Liver (tissue), 9 donors: ENCODE results near the gene WASF1. TPM values are rescaled to one million over a fixed set of nuclear protein-coding genes. Genes with fewer than 3 reads are reported as not detected.
"Not testable (repeated sequence)": the region's sequence is repeated elsewhere in the genome, so short reads cannot be mapped to it uniquely, and the experiment has no call there.

ENCODE experiments used
- DNase-seq: peaks from one replicate; pipeline ENCODE4 v3.0.0-alpha.2; 2017; ENCODE audit warnings: low spot score
- H3K27ac ChIP-seq, 2 donors: one replicate each; pipeline ENCODE4 v1.7.0; 2013; ENCODE audit warnings: inconsistent platforms in 2 of 2, low read length in 2 of 2, control low read depth in 1 of 2, low read depth in 1 of 2, mild to moderate bottlenecking in 1 of 2
- H3K27me3 ChIP-seq, 4 donors: one replicate each; pipeline versions ENCODE4 v1.6.1 to v1.7.0; 2013; ENCODE audit warnings: low read length in 3 of 4, inconsistent platforms in 1 of 4, mild to moderate bottlenecking in 1 of 4, moderate library complexity in 1 of 4; ENCODE audit not compliant: control insufficient read depth in 4 of 4, insufficient read depth in 4 of 4
- H3K36me3 ChIP-seq, 4 donors: one replicate each; pipeline versions ENCODE4 v1.6.1 to v1.7.0; 2013; ENCODE audit warnings: low read length in 3 of 4, mild to moderate bottlenecking in 3 of 4, low read depth in 1 of 4, moderate library complexity in 1 of 4; ENCODE audit not compliant: control insufficient read depth in 4 of 4, insufficient read depth in 3 of 4
- H3K4me1 ChIP-seq, 4 donors: one replicate each; pipeline versions ENCODE4 v1.6.1 to v1.7.0; 2013; ENCODE audit warnings: low read length in 3 of 4, mild to moderate bottlenecking in 3 of 4, moderate library complexity in 1 of 4; ENCODE audit not compliant: control insufficient read depth in 4 of 4, insufficient read depth in 4 of 4
- H3K4me3 ChIP-seq, 3 donors: one replicate each; pipeline versions ENCODE4 v1.6.1 to v1.7.0; 2013; ENCODE audit warnings: low read length in 3 of 3, control low read depth in 1 of 3, low read depth in 1 of 3, mild to moderate bottlenecking in 1 of 3
- H3K9ac ChIP-seq, 2 donors: one replicate each; pipeline ENCODE4 v1.7.0; 2013; ENCODE audit warnings: low read length in 2 of 2, mild to moderate bottlenecking in 2 of 2, moderate library complexity in 2 of 2, control low read depth in 1 of 2, low read depth in 1 of 2
- H3K9me3 ChIP-seq, 4 donors: one replicate each; pipeline versions ENCODE4 v1.6.1 to v1.7.0; 2013; ENCODE audit warnings: low read length in 3 of 4; ENCODE audit not compliant: control insufficient read depth in 4 of 4
- EGR1 ChIP-seq, 2 donors: IDR thresholded peaks; 2 replicates each; pipeline ENCODE4 v1.6.1; 2016 to 2018; ENCODE audit warnings: antibody characterized with exemption in 2 of 2, low read depth in 2 of 2
- FOXA2 ChIP-seq: IDR thresholded peaks from 2 replicates; pipeline ENCODE4 v1.6.1; 2016; ENCODE audit warnings: antibody characterized with exemption
- GABPA ChIP-seq, 2 donors: IDR thresholded peaks in 1 of 2; conservative IDR thresholded peaks in 1 of 2; 2 replicates each; pipeline ENCODE4 v1.6.1; 2016; ENCODE audit warnings: antibody characterized with exemption in 2 of 2, mild to moderate bottlenecking in 1 of 2, moderate library complexity in 1 of 2
- HNF4A ChIP-seq, 2 donors: conservative IDR thresholded peaks; 2 replicates each; pipeline ENCODE4 v1.6.1; 2016; ENCODE audit warnings: antibody characterized with exemption in 2 of 2, mild to moderate bottlenecking in 2 of 2
- HNF4G ChIP-seq: IDR thresholded peaks from 2 replicates; pipeline ENCODE4 v1.6.1; 2016; ENCODE audit warnings: antibody characterized with exemption
- JUND ChIP-seq, 2 donors: IDR thresholded peaks; 2 replicates each; pipeline ENCODE4 v1.6.1; 2016; ENCODE audit warnings: antibody characterized with exemption in 2 of 2
- RAD21 ChIP-seq, 2 donors: IDR thresholded peaks; 2 replicates each; pipeline ENCODE4 v1.6.1; 2016; ENCODE audit warnings: antibody characterized with exemption in 2 of 2, mild to moderate bottlenecking in 2 of 2
- SP1 ChIP-seq: IDR thresholded peaks from 2 replicates; pipeline ENCODE4 v1.6.1; 2018; ENCODE audit warnings: antibody characterized with exemption, mild to moderate bottlenecking
- TAF1 ChIP-seq: conservative IDR thresholded peaks from 2 replicates; pipeline ENCODE4 v1.6.1; 2016; ENCODE audit warnings: antibody characterized with exemption, mild to moderate bottlenecking
- YY1 ChIP-seq: IDR thresholded peaks from 2 replicates; pipeline ENCODE4 v1.6.1; 2016; ENCODE audit warnings: antibody characterized with exemption, mild to moderate bottlenecking
- WGBS: extraction: QIAGEN DNeasy Blood & Tissue Kit; methylation state at CpG from one replicate; pipeline ENCODE4 v1.1.7; 2013; 5-methylcytosine and 5-hydroxymethylcytosine counted together
- polyA plus RNA-seq, 2 donors: library from polyadenylated mRNA; stranded (reverse) in 1 of 2; unstranded in 1 of 2; fragments of 200-250 nt in 1 of 2; fragments of >200 nt in 1 of 2; fragmentation: Nextera tagmentation in 1 of 2; extraction: Ambion mirVana in 1 of 2; gene quantifications; one replicate each; pipeline versions ENCODE4 v1.2.1 to v1.2.3, GENCODE V29; 2013 to 2015
- total RNA-seq, 2 donors: library from RNA; depleted of rRNA; stranded (reverse); fragments of >200 nt; gene quantifications; one replicate each; pipeline ENCODE4 v1.2.3, GENCODE V29; 2014
- TF ChIP-seq, protein P1 (sequence below): IDR thresholded peaks from 2 replicates; pipeline ENCODE4 v1.6.1; 2016; ENCODE audit warnings: antibody characterized with exemption
- TF ChIP-seq, protein P2 (sequence below): IDR thresholded peaks from 2 replicates; pipeline ENCODE4 v1.6.1; 2016; ENCODE audit warnings: antibody characterized with exemption
- TF ChIP-seq, protein P3 (sequence below): IDR thresholded peaks from 2 replicates; pipeline ENCODE4 v1.6.1; 2016; ENCODE audit warnings: antibody characterized with exemption, mild to moderate bottlenecking
- TF ChIP-seq, protein P4 (sequence below): IDR thresholded peaks from 2 replicates; pipeline ENCODE4 v1.6.1; 2016; ENCODE audit warnings: antibody characterized with exemption
- donor health status: healthy.
- donor health status: healthy.
- donor health status: healthy.
- donor health status: healthy.
- donor health status: healthy.

The WASF1 gene
- total and polyA plus RNA-seq, 4 donors: 3.2 to 5.5 (median 3.4) TPM

DNA sequence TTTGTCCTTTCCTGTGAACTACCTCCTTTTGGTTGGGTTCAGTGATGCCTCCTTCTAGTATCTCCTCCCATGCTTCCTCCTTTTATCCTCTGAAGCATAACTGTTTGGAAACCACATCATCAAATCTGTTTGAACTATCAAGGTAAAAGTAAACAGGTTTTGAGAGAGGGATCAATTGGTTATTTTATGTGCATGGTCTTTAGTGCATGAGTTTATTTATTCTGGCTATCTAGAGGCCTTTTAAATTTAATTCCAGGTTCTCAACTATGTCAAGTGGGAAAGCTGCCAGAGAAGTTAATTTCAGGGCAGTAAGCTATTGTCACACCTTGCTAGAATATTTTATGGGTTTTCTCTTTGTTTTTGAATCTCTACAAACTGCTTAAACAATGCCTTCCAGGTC, 54.1 kb downstream of the WASF1 start:
- H3K9ac ChIP-seq: no peak overlapping the region
- no peaks in the 10 kb centered on the region for H3K27me3 ChIP-seq
- no peak overlapping the region for H3K4me3 ChIP-seq
- no peak for DNase-seq
- H3K27ac ChIP-seq: no peak overlapping the region
- peaks cover 0 to 3% (median under 1%) of the 10 kb centered on the region in 4 donors for H3K36me3 ChIP-seq
- peaks cover 0 to 1% (median 0%) of the 10 kb centered on the region in 4 donors for H3K9me3 ChIP-seq
- TF ChIP-seq, protein P1, sequence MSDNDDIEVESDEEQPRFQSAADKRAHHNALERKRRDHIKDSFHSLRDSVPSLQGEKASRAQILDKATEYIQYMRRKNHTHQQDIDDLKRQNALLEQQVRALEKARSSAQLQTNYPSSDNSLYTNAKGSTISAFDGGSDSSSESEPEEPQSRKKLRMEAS: no peak
- TF ChIP-seq GABPA (IDR thresholded peaks at IDR 0.05 in 1 of 2, conservative IDR thresholded peaks at IDR 0.05 in 1 of 2) (no peak), FOXA2 (no peak), EGR1 (IDR thresholded peaks at IDR 0.05; ENCODE audit: low read depth in 2 of 2) (no peak)
- H3K4me1 ChIP-seq: peaks cover 0 to 2% (median 0%) of the 10 kb centered on the region in 4 donors

DNA sequence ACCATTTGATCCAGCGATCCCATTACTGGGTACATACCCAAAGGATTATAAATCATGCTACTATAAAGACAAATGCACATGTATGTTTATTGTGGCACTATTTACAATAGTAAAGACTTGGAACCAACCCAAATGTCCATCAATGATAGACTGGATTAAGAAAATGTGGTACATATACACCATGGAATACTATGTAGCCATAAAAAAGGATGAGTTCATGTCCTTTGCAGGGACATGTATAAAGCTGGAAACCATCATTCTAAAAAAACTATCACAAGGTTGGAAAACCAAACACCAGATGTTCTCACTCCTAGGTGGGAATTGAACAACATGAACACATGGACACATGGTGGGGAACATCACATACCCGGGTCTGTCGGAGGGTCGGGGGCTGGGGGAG, 57.8 kb downstream of the WASF1 start:
- not testable (repeated sequence) for DNase-seq, H3K27me3 ChIP-seq, H3K4me3 ChIP-seq, H3K4me1 ChIP-seq, H3K9me3 ChIP-seq, H3K36me3 ChIP-seq, H3K9ac ChIP-seq, H3K27ac ChIP-seq
- 96% methylated on average over 4 of the region's 4 CpGs for WGBS

DNA sequence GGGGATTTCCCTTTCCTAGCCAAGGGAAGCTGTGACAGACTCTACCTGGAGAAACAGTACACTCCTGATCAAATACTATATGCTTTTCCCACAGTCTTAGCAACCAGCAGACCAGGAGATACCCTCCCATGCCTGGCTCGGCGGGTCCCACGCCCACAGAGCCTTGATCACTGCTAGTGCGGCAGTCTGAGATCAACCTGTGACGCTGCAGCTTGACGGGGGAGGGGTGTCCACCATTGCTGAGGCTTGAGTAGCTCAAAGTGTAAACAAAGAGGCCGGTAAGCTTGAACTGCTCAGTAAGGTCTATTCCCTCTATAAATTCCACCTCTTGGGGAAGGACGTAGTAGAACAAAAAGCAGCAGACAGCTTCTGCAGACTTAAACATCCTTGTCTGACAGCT, 63.2 kb downstream of the WASF1 start:
- no peaks in the 10 kb centered on the region for H3K9me3 ChIP-seq
- H3K4me1 ChIP-seq: no peaks in the 10 kb centered on the region
- no peak overlapping the region for H3K9ac ChIP-seq
- no peaks in the 10 kb centered on the region for H3K36me3 ChIP-seq
- H3K27me3 ChIP-seq: no peaks in the 10 kb centered on the region
- 95% methylated on average over 8 of the region's 8 CpGs for WGBS
- no peak overlapping the region for H3K4me3 ChIP-seq
- no peak for DNase-seq
- no peak for TF ChIP-seq HNF4G
- no peak for TF ChIP-seq EGR1 (IDR thresholded peaks at IDR 0.05; ENCODE audit: low read depth in 2 of 2)
- no peak for TF ChIP-seq RAD21 (IDR thresholded peaks at IDR 0.05)
- TF ChIP-seq, protein P2, sequence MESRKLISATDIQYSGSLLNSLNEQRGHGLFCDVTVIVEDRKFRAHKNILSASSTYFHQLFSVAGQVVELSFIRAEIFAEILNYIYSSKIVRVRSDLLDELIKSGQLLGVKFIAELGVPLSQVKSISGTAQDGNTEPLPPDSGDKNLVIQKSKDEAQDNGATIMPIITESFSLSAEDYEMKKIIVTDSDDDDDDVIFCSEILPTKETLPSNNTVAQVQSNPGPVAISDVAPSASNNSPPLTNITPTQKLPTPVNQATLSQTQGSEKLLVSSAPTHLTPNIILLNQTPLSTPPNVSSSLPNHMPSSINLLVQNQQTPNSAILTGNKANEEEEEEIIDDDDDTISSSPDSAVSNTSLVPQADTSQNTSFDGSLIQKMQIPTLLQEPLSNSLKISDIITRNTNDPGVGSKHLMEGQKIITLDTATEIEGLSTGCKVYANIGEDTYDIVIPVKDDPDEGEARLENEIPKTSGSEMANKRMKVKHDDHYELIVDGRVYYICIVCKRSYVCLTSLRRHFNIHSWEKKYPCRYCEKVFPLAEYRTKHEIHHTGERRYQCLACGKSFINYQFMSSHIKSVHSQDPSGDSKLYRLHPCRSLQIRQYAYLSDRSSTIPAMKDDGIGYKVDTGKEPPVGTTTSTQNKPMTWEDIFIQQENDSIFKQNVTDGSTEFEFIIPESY: no peak
- no peak for TF ChIP-seq JUND (IDR thresholded peaks at IDR 0.05)
- TF ChIP-seq FOXA2: no peak
- TF ChIP-seq, protein P3, sequence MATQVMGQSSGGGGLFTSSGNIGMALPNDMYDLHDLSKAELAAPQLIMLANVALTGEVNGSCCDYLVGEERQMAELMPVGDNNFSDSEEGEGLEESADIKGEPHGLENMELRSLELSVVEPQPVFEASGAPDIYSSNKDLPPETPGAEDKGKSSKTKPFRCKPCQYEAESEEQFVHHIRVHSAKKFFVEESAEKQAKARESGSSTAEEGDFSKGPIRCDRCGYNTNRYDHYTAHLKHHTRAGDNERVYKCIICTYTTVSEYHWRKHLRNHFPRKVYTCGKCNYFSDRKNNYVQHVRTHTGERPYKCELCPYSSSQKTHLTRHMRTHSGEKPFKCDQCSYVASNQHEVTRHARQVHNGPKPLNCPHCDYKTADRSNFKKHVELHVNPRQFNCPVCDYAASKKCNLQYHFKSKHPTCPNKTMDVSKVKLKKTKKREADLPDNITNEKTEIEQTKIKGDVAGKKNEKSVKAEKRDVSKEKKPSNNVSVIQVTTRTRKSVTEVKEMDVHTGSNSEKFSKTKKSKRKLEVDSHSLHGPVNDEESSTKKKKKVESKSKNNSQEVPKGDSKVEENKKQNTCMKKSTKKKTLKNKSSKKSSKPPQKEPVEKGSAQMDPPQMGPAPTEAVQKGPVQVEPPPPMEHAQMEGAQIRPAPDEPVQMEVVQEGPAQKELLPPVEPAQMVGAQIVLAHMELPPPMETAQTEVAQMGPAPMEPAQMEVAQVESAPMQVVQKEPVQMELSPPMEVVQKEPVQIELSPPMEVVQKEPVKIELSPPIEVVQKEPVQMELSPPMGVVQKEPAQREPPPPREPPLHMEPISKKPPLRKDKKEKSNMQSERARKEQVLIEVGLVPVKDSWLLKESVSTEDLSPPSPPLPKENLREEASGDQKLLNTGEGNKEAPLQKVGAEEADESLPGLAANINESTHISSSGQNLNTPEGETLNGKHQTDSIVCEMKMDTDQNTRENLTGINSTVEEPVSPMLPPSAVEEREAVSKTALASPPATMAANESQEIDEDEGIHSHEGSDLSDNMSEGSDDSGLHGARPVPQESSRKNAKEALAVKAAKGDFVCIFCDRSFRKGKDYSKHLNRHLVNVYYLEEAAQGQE: no peak
- TF ChIP-seq YY1: no peak
- TF ChIP-seq, protein P4, sequence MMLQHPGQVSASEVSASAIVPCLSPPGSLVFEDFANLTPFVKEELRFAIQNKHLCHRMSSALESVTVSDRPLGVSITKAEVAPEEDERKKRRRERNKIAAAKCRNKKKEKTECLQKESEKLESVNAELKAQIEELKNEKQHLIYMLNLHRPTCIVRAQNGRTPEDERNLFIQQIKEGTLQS: no peak
- no peak for TF ChIP-seq SP1
- TF ChIP-seq HNF4A (conservative IDR thresholded peaks at IDR 0.05): no peak
- TF ChIP-seq TAF1: no peak
- TF ChIP-seq, protein P1: no peak
- no peak overlapping the region for H3K27ac ChIP-seq
